ENCODE measurements around the gene PTOV1. TPM values are rescaled to one million over a fixed set of nuclear protein-coding genes. Genes with fewer than 3 reads are reported as not detected.

Gene PTOV1
- total and polyA plus RNA-seq, 2 of the 4 experiments (the other 2 are of a cell fraction): 34.4 to 107 TPM

GRCh38 chr19:49808711-49809159 is 42.2 kb upstream of the PTOV1 start:
- dilution Hi-C loops (cut with HindIII; ENCODE audit: low sequenced_read_pairs, unreplicated experiment) (no loop called here), in situ Hi-C loops (cut with MboI; ENCODE audit: low sequenced_read_pairs) (no loop called here), intact Hi-C loops (cut with micrococcal nuclease) (no loop called here)
- Histone ChIP-seq H3K36me3 (ENCODE audit: control insufficient read depth, insufficient read depth, low read length) (peaks cover 24% of the 10 kb centered on the region; the same call in 1 of the 2 replicates), H2BK20ac (ENCODE audit: low read depth, low read length) (no peak overlapping the region), H2AFZ (replicated peaks; ENCODE audit: low read length, poor library complexity) (peak overlapping the region; percentile 98), H3K18ac (ENCODE audit: low read depth, low read length) (no peak overlapping the region), H3K9ac (ENCODE audit: low read depth, low read length) (peak overlapping the region; percentile 51), H2AK9ac (replicated peaks; ENCODE audit: low read depth, low read length, poor library complexity) (peak overlapping the region; percentile 92), H2BK5ac (ENCODE audit: low read depth, low read length, poor library complexity, severe bottlenecking) (no peak overlapping the region), H2AK5ac (ENCODE audit: low read depth, low read length) (no peak overlapping the region), H3K9me1 (ENCODE audit: insufficient read depth, low read length) (peaks cover 14% of the 10 kb centered on the region), H3K4me3 (ENCODE audit: insufficient read depth, low read depth, low read length) (peak overlapping the region; percentile 81), H3K4me2 (ENCODE audit: low read depth, low read length) (peak overlapping the region; percentile 90), H3K4ac (ENCODE audit: low read depth, low read length) (0 out of 2 replicates have a peak overlapping the region, but pooled peaks have one; percentile 16), H4K91ac (ENCODE audit: insufficient read depth, low read depth, low read length) (0 out of 2 replicates have a peak overlapping the region, but pooled peaks have one; percentile 26), H3K79me1 (ENCODE audit: low read depth in 1 of 2, low read length in 2 of 2) (peaks cover 5 to 21% of the 10 kb centered on the region in 2 experiments; a peak in 2 of 4 replicates), H3K14ac (replicated peaks; ENCODE audit: low read depth, low read length) (peak overlapping the region; percentile 48; the same call in 1 of the 2 replicates), H3K9me3 (ENCODE audit: control insufficient read depth, insufficient read depth, low read length) (no peaks in the 10 kb centered on the region), H3K4me1 (ENCODE audit: control insufficient read depth, insufficient read depth, low read length) (peaks cover 5% of the 10 kb centered on the region), H2BK15ac (ENCODE audit: low read depth, low read length) (no peak overlapping the region; the same call in 2 of the 3 replicates), H3K27ac (ENCODE audit: insufficient read depth, low read length) (peak overlapping the region; percentile 9; the same call in 1 of the 2 replicates), H4K5ac (ENCODE audit: low read depth, low read length) (0 out of 2 replicates have a peak overlapping the region, but pooled peaks have one; percentile 19), H3K56ac (ENCODE audit: extremely low read depth, insufficient read depth, low read length) (no peak overlapping the region), H4K20me1 (ENCODE audit: insufficient read depth, low read length) (no peaks in the 10 kb centered on the region; the same call in 1 of the 2 replicates), H3K23ac (ENCODE audit: low read depth, low read length) (peak overlapping the region; percentile 93; the same call in 1 of the 2 replicates), H2BK120ac (ENCODE audit: low read depth, low read length) (no peak overlapping the region), H3K27me3 (ENCODE audit: control insufficient read depth, insufficient read depth, low read length) (no peaks in the 10 kb centered on the region), H4K8ac (ENCODE audit: low read depth in 2 of 2, low read length in 2 of 2) (peak overlapping the region; percentile 25 to 57; a peak in 2 of 4 replicates)
- ATAC-seq (ENCODE audit: low read depth) (peak; percentile 67), DNase-seq (peak; percentile 71)
- ChIA-PET POLR2A (ENCODE audit: unreplicated experiment) (no interaction called here), CTCF (no interaction called here)
- no TSS peak for BruUV-seq (replicated peaks)
- TF ChIP-seq RFX5 (IDR thresholded peaks at IDR 0.05; ENCODE audit: low read depth, low read length): no peak
- TF ChIP-seq SMC3 (IDR thresholded peaks at IDR 0.05; ENCODE audit: low read depth, low read length): no peak
- no peak for TF ChIP-seq MAFK (IDR thresholded peaks at IDR 0.05; ENCODE audit: low read depth, low read length)
- TF ChIP-seq MAZ (IDR thresholded peaks at IDR 0.05; ENCODE audit: borderline replicate concordance, low read depth, low read length): 0 out of 2 replicates have a peak, but pooled peaks have one; percentile 22
- WGBS, 2 experiments (ENCODE audit: extremely low coverage in 2 of 2, insufficient read length in 1 of 2): 2% methylated on average over 9 of the region's 31 CpGs; no CpG with 5 or more reads in 1 of the 2 experiments
